ENCODE measurements around the gene ADGRE3.

- TF ChIP-seq ZNF629 (tag by site-specific recombination; IDR thresholded peaks at IDR 0.05) (no peak), MYNN (tag by site-specific recombination; IDR thresholded peaks at IDR 0.05; ENCODE audit: borderline replicate concordance) (no peak), ZBTB49 (tag by site-specific recombination; IDR thresholded peaks at IDR 0.05; ENCODE audit: low read depth) (no peak), ZNF221 (tag by site-specific recombination; IDR thresholded peaks at IDR 0.05; ENCODE audit: borderline replicate concordance) (no peak), ZBTB44 (tag by site-specific recombination; IDR thresholded peaks at IDR 0.05) (no peak), CTCF (tag by site-specific recombination; IDR thresholded peaks at IDR 0.05) (no peak), REPIN1 (tag by site-specific recombination; IDR thresholded peaks at IDR 0.05; ENCODE audit: low read depth) (no peak)
These were observed at the start of gene ADGRE3 for GRCh38 chr19:14674764-14675163.
